ENCODE measurements around the gene DNHD1. TPM values are rescaled to one million over a fixed set of nuclear protein-coding genes. Genes with fewer than 3 reads are reported as not detected.

Gene DNHD1
- total and polyA plus RNA-seq, 9 of the 15 experiments (the other 6 are each of a cell fraction or from before 2014, with no cell fraction given), result 0.82 to 9.7 (median 3.8) TPM

DNA sequence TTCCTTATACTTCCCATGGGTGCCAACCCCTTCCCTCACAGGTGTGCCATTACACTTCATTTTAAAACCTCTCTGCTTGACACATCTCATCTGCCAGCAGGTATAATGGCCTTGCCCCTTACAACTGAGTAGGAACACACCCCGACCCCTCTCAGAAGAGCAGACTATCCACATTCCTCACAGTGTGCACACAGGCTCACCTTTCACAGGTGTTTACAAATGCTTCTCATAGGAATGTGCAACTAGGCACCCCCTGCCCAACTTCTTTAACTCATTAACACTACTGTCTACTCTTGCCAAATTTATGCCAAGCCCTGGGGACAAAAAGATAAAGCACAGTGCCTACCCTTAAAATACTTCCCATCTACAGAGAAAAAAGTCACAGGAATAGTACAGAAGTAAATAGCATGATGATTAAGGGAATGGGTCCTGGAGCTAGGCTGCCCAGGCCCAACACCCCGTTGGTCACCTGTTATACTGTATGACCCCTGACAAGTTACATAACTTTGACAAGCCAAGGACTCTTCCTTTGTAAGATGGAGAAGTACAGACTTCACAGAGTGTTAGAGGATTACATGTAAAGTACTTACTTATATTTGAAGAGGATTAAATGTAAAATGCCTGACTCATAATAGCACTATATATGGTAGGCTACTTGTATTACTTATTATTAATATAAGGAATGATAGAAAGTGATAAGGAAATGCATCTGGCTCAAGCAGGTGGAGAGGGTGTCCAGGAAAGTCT is 38.6 kb upstream of the DNHD1 start (continued):
- TF ChIP-seq, protein P1, sequence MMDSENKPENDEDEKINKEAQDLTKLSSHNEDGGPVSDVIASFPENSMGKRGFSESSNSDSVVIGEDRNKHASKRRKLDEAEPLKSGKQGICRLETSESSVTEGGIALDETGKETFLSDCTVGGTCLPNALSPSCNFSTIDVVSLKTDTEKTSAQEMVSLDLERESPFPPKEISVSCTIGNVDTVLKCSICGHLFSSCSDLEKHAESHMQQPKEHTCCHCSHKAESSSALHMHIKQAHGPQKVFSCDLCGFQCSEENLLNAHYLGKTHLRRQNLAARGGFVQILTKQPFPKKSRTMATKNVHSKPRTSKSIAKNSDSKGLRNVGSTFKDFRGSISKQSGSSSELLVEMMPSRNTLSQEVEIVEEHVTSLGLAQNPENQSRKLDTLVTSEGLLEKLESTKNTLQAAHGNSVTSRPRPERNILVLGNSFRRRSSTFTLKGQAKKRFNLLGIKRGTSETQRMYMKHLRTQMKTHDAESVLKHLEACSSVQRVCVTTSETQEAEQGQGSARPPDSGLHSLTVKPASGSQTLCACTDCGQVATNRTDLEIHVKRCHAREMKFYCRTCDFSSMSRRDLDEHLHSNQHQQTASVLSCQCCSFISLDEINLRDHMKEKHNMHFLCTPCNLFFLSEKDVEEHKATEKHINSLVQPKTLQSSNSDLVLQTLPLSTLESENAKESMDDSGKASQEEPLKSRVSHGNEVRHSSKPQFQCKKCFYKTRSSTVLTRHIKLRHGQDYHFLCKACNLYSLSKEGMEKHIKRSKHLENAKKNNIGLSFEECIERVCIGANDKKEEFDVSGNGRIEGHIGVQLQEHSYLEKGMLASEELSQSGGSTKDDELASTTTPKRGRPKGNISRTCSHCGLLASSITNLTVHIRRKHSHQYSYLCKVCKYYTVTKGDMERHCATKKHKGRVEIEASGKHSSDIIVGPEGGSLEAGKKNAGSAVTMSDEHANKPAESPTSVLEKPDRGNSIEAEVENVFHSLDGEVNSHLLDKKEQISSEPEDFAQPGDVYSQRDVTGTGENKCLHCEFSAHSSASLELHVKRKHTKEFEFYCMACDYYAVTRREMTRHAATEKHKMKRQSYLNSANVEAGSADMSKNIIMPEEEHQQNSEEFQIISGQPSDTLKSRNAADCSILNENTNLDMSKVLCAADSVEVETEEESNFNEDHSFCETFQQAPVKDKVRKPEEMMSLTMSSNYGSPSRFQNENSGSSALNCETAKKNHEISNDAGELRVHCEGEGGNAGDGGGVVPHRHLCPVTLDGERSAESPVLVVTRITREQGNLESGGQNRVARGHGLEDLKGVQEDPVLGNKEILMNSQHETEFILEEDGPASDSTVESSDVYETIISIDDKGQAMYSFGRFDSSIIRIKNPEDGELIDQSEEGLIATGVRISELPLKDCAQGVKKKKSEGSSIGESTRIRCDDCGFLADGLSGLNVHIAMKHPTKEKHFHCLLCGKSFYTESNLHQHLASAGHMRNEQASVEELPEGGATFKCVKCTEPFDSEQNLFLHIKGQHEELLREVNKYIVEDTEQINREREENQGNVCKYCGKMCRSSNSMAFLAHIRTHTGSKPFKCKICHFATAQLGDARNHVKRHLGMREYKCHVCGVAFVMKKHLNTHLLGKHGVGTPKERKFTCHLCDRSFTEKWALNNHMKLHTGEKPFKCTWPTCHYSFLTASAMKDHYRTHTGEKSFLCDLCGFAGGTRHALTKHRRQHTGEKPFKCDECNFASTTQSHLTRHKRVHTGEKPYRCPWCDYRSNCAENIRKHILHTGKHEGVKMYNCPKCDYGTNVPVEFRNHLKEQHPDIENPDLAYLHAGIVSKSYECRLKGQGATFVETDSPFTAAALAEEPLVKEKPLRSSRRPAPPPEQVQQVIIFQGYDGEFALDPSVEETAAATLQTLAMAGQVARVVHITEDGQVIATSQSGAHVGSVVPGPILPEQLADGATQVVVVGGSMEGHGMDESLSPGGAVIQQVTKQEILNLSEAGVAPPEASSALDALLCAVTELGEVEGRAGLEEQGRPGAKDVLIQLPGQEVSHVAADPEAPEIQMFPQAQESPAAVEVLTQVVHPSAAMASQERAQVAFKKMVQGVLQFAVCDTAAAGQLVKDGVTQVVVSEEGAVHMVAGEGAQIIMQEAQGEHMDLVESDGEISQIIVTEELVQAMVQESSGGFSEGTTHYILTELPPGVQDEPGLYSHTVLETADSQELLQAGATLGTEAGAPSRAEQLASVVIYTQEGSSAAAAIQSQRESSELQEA (IDR thresholded peaks at IDR 0.05; ENCODE audit: low read depth), result no peak
- TF ChIP-seq, protein P2, sequence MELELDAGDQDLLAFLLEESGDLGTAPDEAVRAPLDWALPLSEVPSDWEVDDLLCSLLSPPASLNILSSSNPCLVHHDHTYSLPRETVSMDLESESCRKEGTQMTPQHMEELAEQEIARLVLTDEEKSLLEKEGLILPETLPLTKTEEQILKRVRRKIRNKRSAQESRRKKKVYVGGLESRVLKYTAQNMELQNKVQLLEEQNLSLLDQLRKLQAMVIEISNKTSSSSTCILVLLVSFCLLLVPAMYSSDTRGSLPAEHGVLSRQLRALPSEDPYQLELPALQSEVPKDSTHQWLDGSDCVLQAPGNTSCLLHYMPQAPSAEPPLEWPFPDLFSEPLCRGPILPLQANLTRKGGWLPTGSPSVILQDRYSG (tag; conservative IDR thresholded peaks at IDR 0.05; ENCODE audit: low read depth), result no peak
- TF ChIP-seq ZNF41 (CRISPR knock-in tag; conservative IDR thresholded peaks at IDR 0.05) (no peak), DPF2 (IDR thresholded peaks at IDR 0.05) (no peak), RAD21 (CRISPR knock-in tag; conservative IDR thresholded peaks at IDR 0.05 in 1 of 2, IDR thresholded peaks at IDR 0.05 in 1 of 2) (no peak)
- TF ChIP-seq, protein P3, sequence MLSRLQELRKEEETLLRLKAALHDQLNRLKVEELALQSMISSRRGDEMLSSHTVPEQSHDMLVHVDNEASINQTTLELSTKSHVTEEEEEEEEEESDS (CRISPR knock-in tag; IDR thresholded peaks at IDR 0.05), result no peak
